Fibroblast of mammary gland (primary cell): ENCODE measurements around the gene ARHGAP1.

Experiments
- DNase-seq: peaks from one replicate; pipeline ENCODE4 v3.0.0-alpha.2; 2010; ENCODE audit warnings: low read depth
- H3K4me3 ChIP-seq: 2 replicates; pipeline ENCODE4 v1.5.1; 2011; ENCODE audit warnings: low read depth, mild to moderate bottlenecking, low read length, moderate library complexity; ENCODE audit not compliant: control insufficient read depth
- TF ChIP-seq, protein P1 (sequence below): conservative IDR thresholded peaks from 2 replicates; pipeline ENCODE4 v1.5.1; 2011; ENCODE audit warnings: low read depth, low read length, inconsistent platforms; ENCODE audit not compliant: control insufficient read depth, insufficient read depth

Gene ARHGAP1

DNA sequence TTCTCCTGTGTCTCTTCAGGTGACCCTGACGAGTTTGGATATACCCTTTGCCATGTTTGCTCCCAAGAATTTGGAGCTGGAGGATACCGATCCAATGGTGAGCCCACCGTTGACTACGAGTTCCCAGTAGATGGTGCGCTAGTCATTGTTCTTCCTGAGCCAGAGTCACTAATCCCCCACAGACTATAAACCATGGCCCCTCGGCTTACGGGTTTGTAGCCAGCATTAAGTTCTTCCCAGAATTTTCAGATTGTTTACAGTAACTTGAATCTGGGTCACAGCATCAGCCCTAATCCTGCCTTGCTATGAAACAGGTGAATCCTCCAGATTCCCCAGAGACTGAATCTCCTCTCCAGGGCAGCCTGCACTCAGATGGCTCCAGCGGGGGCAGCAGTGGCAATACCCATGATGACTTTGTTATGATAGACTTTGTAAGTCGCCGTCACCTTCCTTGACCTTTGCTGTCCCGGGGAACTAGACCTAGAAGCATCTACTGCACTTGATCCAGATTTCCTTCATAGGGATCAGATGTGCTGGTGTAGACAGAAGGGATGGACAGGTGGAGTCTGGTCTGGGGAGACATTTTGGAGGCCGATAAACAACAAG lies 31.8 kb downstream of the ARHGAP1 start:
- TF ChIP-seq, protein P1, sequence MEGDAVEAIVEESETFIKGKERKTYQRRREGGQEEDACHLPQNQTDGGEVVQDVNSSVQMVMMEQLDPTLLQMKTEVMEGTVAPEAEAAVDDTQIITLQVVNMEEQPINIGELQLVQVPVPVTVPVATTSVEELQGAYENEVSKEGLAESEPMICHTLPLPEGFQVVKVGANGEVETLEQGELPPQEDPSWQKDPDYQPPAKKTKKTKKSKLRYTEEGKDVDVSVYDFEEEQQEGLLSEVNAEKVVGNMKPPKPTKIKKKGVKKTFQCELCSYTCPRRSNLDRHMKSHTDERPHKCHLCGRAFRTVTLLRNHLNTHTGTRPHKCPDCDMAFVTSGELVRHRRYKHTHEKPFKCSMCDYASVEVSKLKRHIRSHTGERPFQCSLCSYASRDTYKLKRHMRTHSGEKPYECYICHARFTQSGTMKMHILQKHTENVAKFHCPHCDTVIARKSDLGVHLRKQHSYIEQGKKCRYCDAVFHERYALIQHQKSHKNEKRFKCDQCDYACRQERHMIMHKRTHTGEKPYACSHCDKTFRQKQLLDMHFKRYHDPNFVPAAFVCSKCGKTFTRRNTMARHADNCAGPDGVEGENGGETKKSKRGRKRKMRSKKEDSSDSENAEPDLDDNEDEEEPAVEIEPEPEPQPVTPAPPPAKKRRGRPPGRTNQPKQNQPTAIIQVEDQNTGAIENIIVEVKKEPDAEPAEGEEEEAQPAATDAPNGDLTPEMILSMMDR: no peak
- DNase-seq: no peak
- H3K4me3 ChIP-seq: no peak overlapping the region

DNA sequence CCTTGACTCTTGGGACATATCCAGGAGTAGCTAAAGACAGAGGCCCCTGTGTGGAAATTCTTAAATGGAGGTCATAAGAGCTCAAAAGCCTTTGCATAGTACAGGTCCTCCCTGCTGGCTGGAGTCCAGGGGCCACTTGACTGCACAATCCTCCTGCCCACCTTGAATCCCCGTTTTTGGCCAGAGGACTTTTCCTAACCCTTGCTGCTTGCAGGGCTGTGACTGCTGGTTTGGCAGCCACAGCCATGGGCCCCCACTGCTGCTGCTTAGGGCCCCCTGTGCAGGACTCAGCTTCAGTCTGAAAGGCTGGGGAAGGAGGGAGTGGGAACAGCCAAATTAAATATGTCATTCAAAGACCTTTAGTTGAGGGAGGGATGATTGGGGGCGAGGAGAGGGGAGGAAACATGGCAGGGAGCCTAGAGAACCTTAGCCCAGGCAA lies 33.4 kb downstream of the ARHGAP1 start:
- TF ChIP-seq, protein P1: no peak
- no peak overlapping the region for H3K4me3 ChIP-seq
- no peak for DNase-seq

DNA sequence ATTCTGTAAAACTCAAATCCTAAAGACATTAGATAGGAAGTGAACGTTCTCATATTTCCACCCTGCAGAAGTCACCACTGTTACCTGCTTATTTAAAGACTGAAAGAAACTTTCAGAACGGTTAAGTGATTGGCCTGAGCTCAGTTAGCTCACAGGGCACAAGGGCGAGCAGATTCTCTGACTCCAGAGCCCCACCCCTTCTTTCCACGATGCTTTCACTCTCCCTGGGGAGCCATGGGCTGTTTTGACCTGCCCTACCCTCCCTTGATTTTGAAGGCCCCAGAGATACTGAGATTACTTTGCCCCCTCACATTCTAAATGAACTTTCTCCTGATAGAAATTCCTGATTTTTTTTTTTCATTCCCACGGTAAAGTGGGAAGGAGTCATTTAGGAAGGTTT lies 33.9 kb downstream of the ARHGAP1 start:
- H3K4me3 ChIP-seq: no peak overlapping the region
- peak; percentile 64 for DNase-seq
- TF ChIP-seq, protein P1: no peak

DNA sequence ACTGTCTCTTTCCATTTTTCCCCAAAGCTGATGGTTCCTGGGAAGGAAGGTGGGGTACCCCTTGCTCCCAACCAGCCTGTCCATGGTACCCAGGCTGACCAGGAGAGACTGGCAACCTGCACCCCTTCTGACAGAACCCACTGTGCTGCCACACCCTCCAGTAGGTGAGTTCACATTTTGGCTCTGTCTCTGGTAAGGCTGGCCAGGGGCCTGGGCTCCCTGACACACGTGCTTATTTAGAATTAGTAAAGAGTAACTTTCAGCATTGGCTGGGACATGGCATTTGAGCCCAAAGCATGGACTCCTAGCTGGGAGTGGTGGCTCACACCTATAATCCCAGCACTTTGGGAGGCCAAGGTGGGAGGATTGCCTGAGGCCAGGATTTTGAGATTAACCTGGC lies 35.1 kb downstream of the ARHGAP1 start:
- TF ChIP-seq, protein P1: no peak
- no peak for DNase-seq

DNA sequence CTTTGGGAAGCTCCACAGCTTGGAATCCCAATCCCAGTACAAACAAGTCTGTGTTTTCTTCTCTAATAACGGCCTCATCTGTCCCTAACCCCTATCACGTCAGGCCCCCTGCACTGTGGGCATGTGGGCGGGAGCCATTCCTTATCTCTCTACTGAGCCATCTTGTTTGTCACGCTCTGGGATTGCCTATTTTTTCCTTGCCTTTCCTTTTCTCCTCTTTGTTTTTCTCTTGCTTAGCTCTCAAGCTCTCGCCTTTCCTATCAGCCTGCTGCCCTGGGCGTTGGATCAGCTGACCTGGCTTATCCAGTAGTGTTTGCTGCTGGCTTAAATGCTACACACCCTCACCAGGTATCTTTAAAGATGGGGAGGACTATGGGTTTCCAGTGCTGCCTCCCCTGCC lies 35.8 kb downstream of the ARHGAP1 start:
- DNase-seq: no peak
- TF ChIP-seq, protein P1: no peak
- no peak overlapping the region for H3K4me3 ChIP-seq

More for the DNA sequence above, 35.1 kb downstream of the ARHGAP1 start:
- no peak overlapping the region for H3K4me3 ChIP-seq

DNA sequence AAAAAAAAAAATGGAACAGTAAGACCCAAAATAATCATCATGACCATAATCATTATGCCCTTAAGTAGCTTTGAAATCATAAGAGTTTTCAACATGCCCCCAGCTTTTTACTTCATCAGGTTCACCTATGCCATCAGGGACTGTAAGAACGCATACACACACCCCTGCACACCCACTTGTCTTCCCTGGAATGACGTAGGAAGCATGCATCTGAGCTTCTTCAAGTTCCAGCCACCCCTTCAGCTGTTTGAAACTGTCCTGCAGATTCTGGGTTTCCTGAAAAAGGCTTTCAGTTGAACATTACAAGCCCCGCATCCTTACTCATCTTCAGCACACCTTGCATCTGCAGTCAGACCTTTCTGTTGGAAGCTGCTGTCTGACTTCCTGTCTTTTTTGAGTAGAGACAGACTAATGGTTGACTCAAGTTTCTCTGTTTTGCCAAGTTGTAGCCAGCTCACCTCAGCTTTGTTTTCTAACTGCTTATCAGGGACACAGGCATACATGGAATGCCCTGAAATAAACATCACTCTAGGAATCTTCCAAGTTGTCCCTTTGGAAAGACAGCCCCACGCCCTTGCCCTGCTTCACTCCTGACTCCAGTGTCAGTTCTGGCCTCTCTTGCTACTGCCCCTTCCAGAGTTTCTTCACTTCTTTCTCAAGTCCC lies 37.0 kb downstream of the ARHGAP1 start:
- TF ChIP-seq, protein P1: no peak
- DNase-seq: no peak
- no peak overlapping the region for H3K4me3 ChIP-seq
